GM08714 (cell line): Measurements from ENCODE around the gene RXRA.

Experiments used
- H3K4me3 ChIP-seq: fragments of 200-500 bp; sonication (Bioruptor generic); 2 replicates; pipeline ENCODE4 v1.5.1; 2014; ENCODE audit warnings: mild to moderate bottlenecking, low read length, inconsistent platforms
- ZNF274 ChIP-seq: IDR thresholded peaks from 2 replicates; pipeline ENCODE4 v1.6.1; 2012; ENCODE audit warnings: mild to moderate bottlenecking, low read depth, low read length

The RXRA gene

DNA sequence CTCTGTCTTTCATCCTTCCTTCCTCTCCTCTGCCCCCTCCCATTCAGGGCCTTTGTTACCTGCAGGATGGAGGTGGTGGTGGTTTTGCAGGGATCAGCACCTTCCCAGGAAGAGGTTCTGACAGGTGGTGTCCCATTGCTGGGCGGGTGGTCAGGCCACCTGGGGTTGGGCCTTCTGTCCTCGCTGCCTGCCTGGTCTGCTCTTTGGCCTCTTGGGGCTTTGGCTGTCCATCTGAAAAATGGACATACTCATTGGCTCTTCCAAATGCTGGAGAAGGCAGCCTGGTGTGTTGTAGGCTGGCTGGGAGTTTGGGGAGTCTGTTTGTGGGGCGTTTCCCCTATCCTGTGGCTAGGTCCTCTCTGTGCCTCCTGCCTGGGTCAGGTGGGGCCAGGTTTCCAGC is 4.3 kb downstream of the RXRA start:
- TF ChIP-seq ZNF274 = no peak
- no peak overlapping the region for H3K4me3 ChIP-seq

DNA sequence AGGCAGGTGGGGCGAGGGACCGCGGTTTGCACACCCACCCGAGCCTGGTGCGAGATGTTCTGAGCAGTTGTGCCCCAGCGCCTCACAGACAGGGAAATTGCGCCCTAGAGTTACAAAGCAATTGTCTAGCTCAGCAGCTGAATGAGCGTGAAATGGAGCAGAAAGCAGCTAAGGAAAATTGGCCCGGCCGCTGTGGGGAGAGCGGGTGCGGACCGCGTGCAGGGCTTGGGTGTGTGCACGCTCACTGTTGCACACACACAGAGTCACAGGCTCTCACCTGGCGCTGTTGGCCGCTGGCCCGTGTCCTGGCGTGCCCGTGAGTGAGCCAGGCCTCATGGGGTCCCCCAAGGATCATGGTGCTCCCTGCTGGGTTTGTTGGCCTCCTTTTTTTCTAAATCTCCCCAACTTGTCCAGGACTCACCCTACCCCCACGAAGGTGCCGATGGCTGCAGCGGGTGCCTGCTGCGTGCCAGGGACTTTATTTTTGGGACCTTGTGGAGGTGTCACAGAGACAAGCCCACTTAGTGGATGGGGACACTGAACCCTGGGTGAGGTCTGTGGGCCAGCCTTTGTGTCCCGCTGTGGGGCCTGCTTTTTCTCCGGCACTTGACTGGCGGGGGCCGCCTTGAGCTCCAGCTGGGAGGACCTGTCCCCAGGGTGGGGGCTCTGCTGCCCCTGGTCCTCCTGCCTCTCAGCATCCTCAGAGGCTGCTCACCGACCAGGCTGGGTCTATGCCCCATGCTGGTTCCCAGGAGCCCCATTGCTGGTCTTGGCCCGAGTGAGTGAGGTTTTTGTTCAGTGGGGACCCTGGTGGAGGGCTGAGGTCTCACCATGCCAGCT is 5.2 kb downstream of the RXRA start:
- H3K4me3 ChIP-seq = no peak overlapping the region
- no peak for TF ChIP-seq ZNF274

- H3K4me3 ChIP-seq = no peak overlapping the region
- no peak for TF ChIP-seq ZNF274
Observed at GRCh38 chr9:134332266-134332665, 6.0 kb downstream of the RXRA start.

DNA sequence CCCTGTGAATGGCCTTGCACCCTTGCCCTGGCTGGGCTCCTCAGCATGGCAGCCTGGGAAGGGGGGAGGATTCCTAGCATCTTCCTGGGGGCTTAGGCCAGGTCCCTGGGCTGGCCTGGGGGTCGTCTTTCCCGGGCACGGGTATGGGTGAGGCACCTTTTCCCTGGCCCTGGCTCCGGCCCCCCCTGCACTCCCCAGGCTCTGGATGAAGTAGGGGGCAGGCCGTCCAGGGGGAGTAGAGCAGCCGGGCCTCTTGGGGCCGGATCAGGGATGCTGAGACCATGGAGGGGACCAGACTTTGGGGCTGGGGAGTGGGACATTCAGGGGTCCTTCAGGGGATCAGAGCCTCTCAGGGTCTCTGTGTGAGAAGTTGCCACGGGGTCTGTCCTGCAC is 6.6 kb downstream of the RXRA start:
- no peak overlapping the region for H3K4me3 ChIP-seq
- TF ChIP-seq ZNF274 = no peak

DNA sequence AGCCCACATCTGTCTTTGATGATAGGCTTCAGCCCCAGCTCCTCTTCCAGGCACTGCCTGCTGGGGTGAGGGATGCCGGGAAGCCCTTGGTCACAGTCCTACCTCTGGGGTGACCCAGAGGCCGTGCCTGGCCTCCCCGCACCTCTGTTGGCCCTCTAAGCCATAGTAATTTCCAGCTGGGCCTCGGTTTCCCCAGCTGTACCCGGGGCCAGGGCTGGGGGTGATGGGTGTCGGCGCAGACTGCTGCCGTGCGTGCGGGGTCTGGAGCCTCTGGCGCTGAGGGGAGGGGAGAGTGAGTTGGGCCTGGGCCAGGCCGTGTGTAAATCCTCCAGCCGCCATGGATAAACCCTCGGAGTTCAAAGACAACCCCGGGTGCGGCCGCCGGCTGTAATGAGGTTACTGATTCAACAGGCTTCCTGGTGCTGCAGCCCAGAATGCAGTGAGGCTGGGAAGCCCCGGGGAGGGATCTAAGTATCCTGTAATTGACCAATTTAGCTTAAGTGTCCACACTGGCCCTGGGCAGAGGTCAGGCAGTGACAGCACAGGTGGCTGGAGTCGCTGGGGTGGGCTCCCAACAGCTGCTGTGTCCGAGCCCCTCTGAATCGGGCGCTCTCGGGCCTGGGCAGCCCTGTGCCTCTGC is 7.1 kb downstream of the RXRA start:
- no peak for TF ChIP-seq ZNF274
- H3K4me3 ChIP-seq = no peak overlapping the region

GRCh38 chr9:134333874-134334581 is 7.8 kb downstream of the RXRA start:
- H3K4me3 ChIP-seq = no peak overlapping the region
- no peak for TF ChIP-seq ZNF274

- no peak for TF ChIP-seq ZNF274
- no peak overlapping the region for H3K4me3 ChIP-seq
Observed at GRCh38 chr9:134335061-134335460, 8.8 kb downstream of the RXRA start.

DNA sequence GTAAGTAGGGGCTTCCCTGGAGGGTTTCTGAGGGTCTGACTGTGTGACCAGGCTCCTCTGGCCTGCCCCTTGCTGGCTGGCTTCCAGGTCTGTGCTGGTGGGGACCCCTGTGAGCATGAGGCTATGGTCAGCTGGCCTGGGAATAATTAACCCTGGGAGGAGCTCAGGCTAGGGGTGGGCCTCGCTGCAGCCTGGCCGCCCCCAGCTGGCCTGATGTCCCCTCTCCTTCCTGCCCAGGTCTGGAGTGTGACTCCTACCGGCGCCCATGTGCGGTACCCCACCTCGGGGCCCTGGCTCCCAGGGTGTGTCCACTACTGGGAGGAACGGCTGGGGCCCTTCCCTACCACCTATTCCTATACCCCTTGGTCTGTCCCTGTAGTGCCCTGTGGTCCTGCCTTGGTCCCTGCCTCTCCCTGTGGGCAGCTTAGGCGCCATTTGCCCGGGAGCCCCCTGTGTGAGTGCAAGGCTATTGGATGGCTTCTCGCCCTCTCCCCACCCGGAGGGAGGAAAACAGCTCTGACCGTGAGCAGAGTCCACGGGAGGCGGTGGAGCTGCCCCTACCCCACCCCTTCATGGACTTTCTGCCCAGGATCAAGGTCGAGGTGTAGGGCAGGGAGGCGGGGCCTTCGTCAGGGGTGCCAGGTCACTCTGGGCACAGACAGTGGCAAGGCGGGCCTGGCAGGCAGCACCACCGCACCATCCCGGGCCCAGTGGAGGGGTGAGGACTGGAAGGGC is 9.4 kb downstream of the RXRA start:
- TF ChIP-seq ZNF274 = no peak
- no peak overlapping the region for H3K4me3 ChIP-seq

GRCh38 chr9:134336228-134336627 is 10.0 kb downstream of the RXRA start:
- TF ChIP-seq ZNF274 = no peak
- no peak overlapping the region for H3K4me3 ChIP-seq

- H3K4me3 ChIP-seq = no peak overlapping the region
- no peak for TF ChIP-seq ZNF274
Observed at GRCh38 chr9:134336924-134337323, 10.7 kb downstream of the RXRA start.

- H3K4me3 ChIP-seq = no peak overlapping the region
- TF ChIP-seq ZNF274 = no peak
Observed at GRCh38 chr9:134337469-134337868, 11.2 kb downstream of the RXRA start.

- no peak for TF ChIP-seq ZNF274
Observed at GRCh38 chr9:134338394-134339182, 12.3 kb downstream of the RXRA start.

GRCh38 chr9:134339183-134339806 is 13.0 kb downstream of the RXRA start:
- no peak overlapping the region for H3K4me3 ChIP-seq
- no peak for TF ChIP-seq ZNF274

More at GRCh38 chr9:134338394-134339182, 12.3 kb downstream of the RXRA start:
- no peak overlapping the region for H3K4me3 ChIP-seq
